ENCODE data around the gene CPAMD8. TPM values are rescaled to one million over a fixed set of nuclear protein-coding genes. Genes with fewer than 3 reads are reported as not detected.

CPAMD8 gene
- total RNA-seq, 4 donors from 2014 or later = 6.0 to 15.6 (median 7.6) TPM

GRCh38 chr19:17063428-17063827 lies 36.8 kb upstream of the CPAMD8 start:
- intact Hi-C loops (cut with DNase I; ENCODE audit: low total_unique reads) (no loop called here), in situ Hi-C loops (cut with MboI; ENCODE audit: low sequenced_read_pairs in 4 of 4) (loop anchor here in 2 of 4 donors (5.0 kb wide), 2 partner anchors 219 to 224 kb away; partner anchors contain the start of gene ANKLE1 (in 1 of the 2))
- no peaks in the 10 kb centered on the region for H3K27me3 ChIP-seq
- no peak overlapping the region for H3K27ac ChIP-seq
- no peak for ATAC-seq
- H3K4me3 ChIP-seq = no peak overlapping the region
- peaks cover 0 to 18% of the 10 kb centered on the region in 2 donors for H3K36me3 ChIP-seq
- DNase-seq = no peak
- TF ChIP-seq, protein P1, sequence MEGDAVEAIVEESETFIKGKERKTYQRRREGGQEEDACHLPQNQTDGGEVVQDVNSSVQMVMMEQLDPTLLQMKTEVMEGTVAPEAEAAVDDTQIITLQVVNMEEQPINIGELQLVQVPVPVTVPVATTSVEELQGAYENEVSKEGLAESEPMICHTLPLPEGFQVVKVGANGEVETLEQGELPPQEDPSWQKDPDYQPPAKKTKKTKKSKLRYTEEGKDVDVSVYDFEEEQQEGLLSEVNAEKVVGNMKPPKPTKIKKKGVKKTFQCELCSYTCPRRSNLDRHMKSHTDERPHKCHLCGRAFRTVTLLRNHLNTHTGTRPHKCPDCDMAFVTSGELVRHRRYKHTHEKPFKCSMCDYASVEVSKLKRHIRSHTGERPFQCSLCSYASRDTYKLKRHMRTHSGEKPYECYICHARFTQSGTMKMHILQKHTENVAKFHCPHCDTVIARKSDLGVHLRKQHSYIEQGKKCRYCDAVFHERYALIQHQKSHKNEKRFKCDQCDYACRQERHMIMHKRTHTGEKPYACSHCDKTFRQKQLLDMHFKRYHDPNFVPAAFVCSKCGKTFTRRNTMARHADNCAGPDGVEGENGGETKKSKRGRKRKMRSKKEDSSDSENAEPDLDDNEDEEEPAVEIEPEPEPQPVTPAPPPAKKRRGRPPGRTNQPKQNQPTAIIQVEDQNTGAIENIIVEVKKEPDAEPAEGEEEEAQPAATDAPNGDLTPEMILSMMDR (IDR thresholded peaks at IDR 0.05 in 4 of 5, conservative IDR thresholded peaks at IDR 0.05 in 1 of 5) = no peak
- no peak for TF ChIP-seq POLR2A (IDR thresholded peaks at IDR 0.05)
- H3K4me1 ChIP-seq = no peaks in the 10 kb centered on the region
- no peaks in the 10 kb centered on the region for H3K9me3 ChIP-seq

- DNase-seq = no peak
- in situ Hi-C loops (cut with MboI; ENCODE audit: low sequenced_read_pairs in 4 of 4) = loop anchor here in 2 of 4 donors (5.0 kb wide), 2 partner anchors 221 to 226 kb away; partner anchors contain the start of gene ANKLE1 (in 1 of the 2)
- no peak for TF ChIP-seq POLR2A (IDR thresholded peaks at IDR 0.05)
- TF ChIP-seq, protein P1 (IDR thresholded peaks at IDR 0.05 in 4 of 5, conservative IDR thresholded peaks at IDR 0.05 in 1 of 5) = no peak
Observed at GRCh38 chr19:17061691-17062090, 35.1 kb upstream of the CPAMD8 start.

GRCh38 chr19:17061205-17061604 lies 34.6 kb upstream of the CPAMD8 start:
- H3K36me3 ChIP-seq = peaks cover 0 to 25% of the 10 kb centered on the region in 2 donors
- no peaks in the 10 kb centered on the region for H3K4me1 ChIP-seq
- intact Hi-C loops (cut with DNase I; ENCODE audit: low total_unique reads) = no loop called here
- no peaks in the 10 kb centered on the region for H3K27me3 ChIP-seq
- in situ Hi-C loops (cut with MboI; ENCODE audit: low sequenced_read_pairs in 4 of 4) = loop anchor here in 2 of 4 donors (5.0 kb wide), 2 partner anchors 221 to 226 kb away; partner anchors contain the start of gene ANKLE1 (in 1 of the 2)
- TF ChIP-seq POLR2A (IDR thresholded peaks at IDR 0.05) = no peak
- TF ChIP-seq, protein P1 (IDR thresholded peaks at IDR 0.05 in 4 of 5, conservative IDR thresholded peaks at IDR 0.05 in 1 of 5) = no peak
- H3K4me3 ChIP-seq = no peak overlapping the region
- H3K9me3 ChIP-seq = no peaks in the 10 kb centered on the region
- H3K27ac ChIP-seq = no peak overlapping the region
- DNase-seq = no peak
- ATAC-seq = no peak

More at GRCh38 chr19:17061691-17062090, 35.1 kb upstream of the CPAMD8 start:
- peaks cover 0 to 25% of the 10 kb centered on the region in 2 donors for H3K36me3 ChIP-seq
- no peak overlapping the region for H3K27ac ChIP-seq
- no peak overlapping the region for H3K4me3 ChIP-seq
- H3K27me3 ChIP-seq = no peaks in the 10 kb centered on the region
- no peaks in the 10 kb centered on the region for H3K4me1 ChIP-seq
- ATAC-seq = no peak
- H3K9me3 ChIP-seq = no peaks in the 10 kb centered on the region
- intact Hi-C loops (cut with DNase I; ENCODE audit: low total_unique reads) = no loop called here

DNA sequence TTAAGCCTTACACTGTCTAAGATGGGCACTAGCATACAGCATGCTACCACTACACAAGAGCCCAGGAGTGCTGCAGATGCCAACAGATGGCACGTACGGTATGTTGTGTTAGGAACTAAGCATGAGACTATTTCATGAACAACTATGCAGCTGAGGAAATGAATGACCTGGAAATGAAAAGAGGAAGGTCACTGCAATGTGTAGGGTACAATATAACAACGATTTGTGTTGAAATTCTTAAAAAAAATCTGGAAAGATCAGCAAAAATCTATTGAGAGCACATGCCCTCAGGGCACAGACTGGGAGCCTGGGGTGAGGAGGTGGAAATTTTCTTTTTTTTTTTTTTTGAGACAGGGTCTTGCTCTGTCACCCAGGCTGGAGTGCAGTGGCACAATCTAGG lies 34.2 kb upstream of the CPAMD8 start:
- no peaks in the 10 kb centered on the region for H3K4me1 ChIP-seq
- H3K36me3 ChIP-seq = peaks cover 0 to 25% of the 10 kb centered on the region in 2 donors
- TF ChIP-seq, protein P1 (IDR thresholded peaks at IDR 0.05 in 4 of 5, conservative IDR thresholded peaks at IDR 0.05 in 1 of 5) = no peak
- no peak for TF ChIP-seq POLR2A (IDR thresholded peaks at IDR 0.05)
- no peaks in the 10 kb centered on the region for H3K27me3 ChIP-seq
- in situ Hi-C loops (cut with MboI; ENCODE audit: low sequenced_read_pairs in 4 of 4) = loop anchor here in 2 of 4 donors (5.0 kb wide), 2 partner anchors 221 to 226 kb away; partner anchors contain the start of gene ANKLE1 (in 1 of the 2)
- H3K4me3 ChIP-seq = no peak overlapping the region
- DNase-seq (no peak), ATAC-seq (no peak)
- H3K9me3 ChIP-seq = no peaks in the 10 kb centered on the region
- no peak overlapping the region for H3K27ac ChIP-seq
- intact Hi-C loops (cut with DNase I; ENCODE audit: low total_unique reads) = no loop called here
